ENCODE results near the gene APH1B.

DNA sequence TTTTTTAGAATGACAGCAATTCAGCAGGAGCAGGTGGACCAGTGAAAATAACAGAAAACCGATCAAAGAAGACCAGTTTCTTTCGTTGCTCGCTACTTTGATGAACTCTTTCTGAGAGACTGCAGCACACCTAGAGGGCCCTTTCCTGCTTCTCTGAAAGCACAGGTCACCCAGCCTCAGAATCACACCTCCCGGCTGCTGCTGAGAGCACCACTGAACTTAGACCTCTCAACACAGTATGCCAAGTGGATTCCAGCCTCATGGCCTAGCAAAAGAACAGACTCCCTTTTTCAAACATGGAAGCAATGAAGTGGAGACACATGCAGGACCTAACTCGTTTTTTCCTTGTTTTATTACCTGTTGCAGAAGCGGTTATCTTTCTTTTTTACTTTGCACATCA is 13.9 kb upstream of the APH1B start:
- TF ChIP-seq, protein P1, sequence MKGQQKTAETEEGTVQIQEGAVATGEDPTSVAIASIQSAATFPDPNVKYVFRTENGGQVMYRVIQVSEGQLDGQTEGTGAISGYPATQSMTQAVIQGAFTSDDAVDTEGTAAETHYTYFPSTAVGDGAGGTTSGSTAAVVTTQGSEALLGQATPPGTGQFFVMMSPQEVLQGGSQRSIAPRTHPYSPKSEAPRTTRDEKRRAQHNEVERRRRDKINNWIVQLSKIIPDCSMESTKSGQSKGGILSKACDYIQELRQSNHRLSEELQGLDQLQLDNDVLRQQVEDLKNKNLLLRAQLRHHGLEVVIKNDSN (IDR thresholded peaks at IDR 0.05): no peak
- TF ChIP-seq EGR1 (IDR thresholded peaks at IDR 0.05) (no peak), TAF1 (IDR thresholded peaks at IDR 0.05; ENCODE audit: low read depth) (no peak), EP300 (IDR thresholded peaks at IDR 0.05; ENCODE audit: borderline replicate concordance) (no peak), CEBPB (IDR thresholded peaks at IDR 0.05) (no peak), ZBTB7A (IDR thresholded peaks at IDR 0.05; ENCODE audit: low read depth) (no peak), CREB1 (IDR thresholded peaks at IDR 0.05; ENCODE audit: low read depth) (no peak), FOXM1 (IDR thresholded peaks at IDR 0.05; ENCODE audit: borderline replicate concordance, low read depth) (no peak), YY1 (IDR thresholded peaks at IDR 0.05; ENCODE audit: low read depth) (no peak), TCF12 (IDR thresholded peaks at IDR 0.05; ENCODE audit: low read depth) (no peak), RAD21 (IDR thresholded peaks at IDR 0.05; ENCODE audit: low read depth) (no peak)
- TF ChIP-seq, protein P2, sequence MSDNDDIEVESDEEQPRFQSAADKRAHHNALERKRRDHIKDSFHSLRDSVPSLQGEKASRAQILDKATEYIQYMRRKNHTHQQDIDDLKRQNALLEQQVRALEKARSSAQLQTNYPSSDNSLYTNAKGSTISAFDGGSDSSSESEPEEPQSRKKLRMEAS (IDR thresholded peaks at IDR 0.05): no peak
- TF ChIP-seq, protein P3, sequence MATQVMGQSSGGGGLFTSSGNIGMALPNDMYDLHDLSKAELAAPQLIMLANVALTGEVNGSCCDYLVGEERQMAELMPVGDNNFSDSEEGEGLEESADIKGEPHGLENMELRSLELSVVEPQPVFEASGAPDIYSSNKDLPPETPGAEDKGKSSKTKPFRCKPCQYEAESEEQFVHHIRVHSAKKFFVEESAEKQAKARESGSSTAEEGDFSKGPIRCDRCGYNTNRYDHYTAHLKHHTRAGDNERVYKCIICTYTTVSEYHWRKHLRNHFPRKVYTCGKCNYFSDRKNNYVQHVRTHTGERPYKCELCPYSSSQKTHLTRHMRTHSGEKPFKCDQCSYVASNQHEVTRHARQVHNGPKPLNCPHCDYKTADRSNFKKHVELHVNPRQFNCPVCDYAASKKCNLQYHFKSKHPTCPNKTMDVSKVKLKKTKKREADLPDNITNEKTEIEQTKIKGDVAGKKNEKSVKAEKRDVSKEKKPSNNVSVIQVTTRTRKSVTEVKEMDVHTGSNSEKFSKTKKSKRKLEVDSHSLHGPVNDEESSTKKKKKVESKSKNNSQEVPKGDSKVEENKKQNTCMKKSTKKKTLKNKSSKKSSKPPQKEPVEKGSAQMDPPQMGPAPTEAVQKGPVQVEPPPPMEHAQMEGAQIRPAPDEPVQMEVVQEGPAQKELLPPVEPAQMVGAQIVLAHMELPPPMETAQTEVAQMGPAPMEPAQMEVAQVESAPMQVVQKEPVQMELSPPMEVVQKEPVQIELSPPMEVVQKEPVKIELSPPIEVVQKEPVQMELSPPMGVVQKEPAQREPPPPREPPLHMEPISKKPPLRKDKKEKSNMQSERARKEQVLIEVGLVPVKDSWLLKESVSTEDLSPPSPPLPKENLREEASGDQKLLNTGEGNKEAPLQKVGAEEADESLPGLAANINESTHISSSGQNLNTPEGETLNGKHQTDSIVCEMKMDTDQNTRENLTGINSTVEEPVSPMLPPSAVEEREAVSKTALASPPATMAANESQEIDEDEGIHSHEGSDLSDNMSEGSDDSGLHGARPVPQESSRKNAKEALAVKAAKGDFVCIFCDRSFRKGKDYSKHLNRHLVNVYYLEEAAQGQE (IDR thresholded peaks at IDR 0.05; ENCODE audit: low read depth): no peak

Measured in Ishikawa (cell line).